Right lobe of liver (tissue), 6 donors: Measurements from ENCODE around the gene MAGED1. TPM values are rescaled to one million over a fixed set of nuclear protein-coding genes. Genes with fewer than 3 reads are reported as not detected.

Experiments used
- ATAC-seq, 4 donors: fragments of 200-7000 bp; cut with Tn5 transposase; one replicate each; pipeline ENCODE4 v1.9.1; 2020; ENCODE audit warnings: mild to moderate bottlenecking in 4 of 4, moderate library complexity in 4 of 4
- DNase-seq, 3 donors: peaks; one replicate each; pipeline ENCODE4 v3.0.0-alpha.2; 2020
- H3K27ac ChIP-seq, 3 donors: fragments of 200-600 bp; one replicate each; pipeline ENCODE4 v1.8.0; 2022
- H3K27me3 ChIP-seq, 2 donors: fragments of 200-600 bp; one replicate each; pipeline ENCODE4 v1.8.0; 2022
- H3K36me3 ChIP-seq, 4 donors: fragments of 200-600 bp; sonication (generic) in 1 of 4; one replicate each; pipeline versions ENCODE4 v1.5.1 to v1.8.0; 2017 to 2022; ENCODE audit warnings: control low read depth in 1 of 4
- H3K4me1 ChIP-seq, 4 donors: fragments of 200-600 bp; sonication (generic) in 1 of 4; one replicate each; pipeline versions ENCODE4 v1.5.1 to v1.8.0; 2017 to 2022; ENCODE audit warnings: control low read depth in 1 of 4
- H3K4me3 ChIP-seq, 3 donors: fragments of 200-600 bp; one replicate each; pipeline ENCODE4 v1.8.0; 2022
- H3K9me3 ChIP-seq, 4 donors: fragments of 200-600 bp; sonication (generic) in 1 of 4; one replicate each; pipeline versions ENCODE4 v1.5.1 to v1.8.0; 2017 to 2022; ENCODE audit warnings: control low read depth in 1 of 4
- POLR2A ChIP-seq: fragments of 450-650 bp; IDR thresholded peaks from one replicate; pipeline ENCODE4 v1.6.1; 2017; ENCODE audit warnings: antibody characterized with exemption, mild to moderate bottlenecking
- WGBS: methylation state at CpG from one replicate; pipeline ENCODE4 v1.1.6; 2018; ENCODE audit warnings: low coverage, low lambda C conversion rate; ENCODE audit not compliant: insufficient coverage; ENCODE audit errors: missing lambda C conversion rate; 5-methylcytosine and 5-hydroxymethylcytosine counted together
- intact Hi-C, 2 donors: fragments of 100-400 bp; cut with DNase I; formaldehyde crosslinking; loops; one replicate each; pipeline versions ENCODE4 v1.11.2 to v1.14.1; 2022
- long read RNA-seq: library from polyadenylated mRNA; unstranded; transcript quantifications from one replicate; pipeline ENCODE4 v2.0.0, GENCODE V29; 2019
- total RNA-seq, 6 experiments: library from RNA; depleted of rRNA in 2 of 6; stranded (reverse); fragments of >200 nt in 2 of 6; fragmentation: NEBNext Ultra II Directional in 3 of 6; extraction: Animal tissue kit (Norgen Biotek cat#: 25700) in 3 of 6; gene quantifications; one replicate each; pipeline versions ENCODE4 v1.1.0 to v1.2.4, GENCODE V29; 2016 to 2023
- TF ChIP-seq, protein P1 (sequence below), 4 donors: fragments of 200-600 bp in 3 of 4; fragments of 450-650 bp in 1 of 4; IDR thresholded peaks; one replicate each; pipeline versions ENCODE4 v1.5.1 to v1.8.0; 2016 to 2022; ENCODE audit warnings: antibody characterized with exemption in 4 of 4, mild to moderate bottlenecking in 2 of 4
- donor health status: DM: no; HTN: yes; CAD: no.
- donor health status: DM: no; HTN: no; CAD: no.
- donor health status: DM: no; HTN: no; CAD: no.
- donor health status: DM: no; HTN: yes; CAD: no.
- donor health status: DM: no; HTN: yes; CAD: no.

MAGED1 gene, protein sequence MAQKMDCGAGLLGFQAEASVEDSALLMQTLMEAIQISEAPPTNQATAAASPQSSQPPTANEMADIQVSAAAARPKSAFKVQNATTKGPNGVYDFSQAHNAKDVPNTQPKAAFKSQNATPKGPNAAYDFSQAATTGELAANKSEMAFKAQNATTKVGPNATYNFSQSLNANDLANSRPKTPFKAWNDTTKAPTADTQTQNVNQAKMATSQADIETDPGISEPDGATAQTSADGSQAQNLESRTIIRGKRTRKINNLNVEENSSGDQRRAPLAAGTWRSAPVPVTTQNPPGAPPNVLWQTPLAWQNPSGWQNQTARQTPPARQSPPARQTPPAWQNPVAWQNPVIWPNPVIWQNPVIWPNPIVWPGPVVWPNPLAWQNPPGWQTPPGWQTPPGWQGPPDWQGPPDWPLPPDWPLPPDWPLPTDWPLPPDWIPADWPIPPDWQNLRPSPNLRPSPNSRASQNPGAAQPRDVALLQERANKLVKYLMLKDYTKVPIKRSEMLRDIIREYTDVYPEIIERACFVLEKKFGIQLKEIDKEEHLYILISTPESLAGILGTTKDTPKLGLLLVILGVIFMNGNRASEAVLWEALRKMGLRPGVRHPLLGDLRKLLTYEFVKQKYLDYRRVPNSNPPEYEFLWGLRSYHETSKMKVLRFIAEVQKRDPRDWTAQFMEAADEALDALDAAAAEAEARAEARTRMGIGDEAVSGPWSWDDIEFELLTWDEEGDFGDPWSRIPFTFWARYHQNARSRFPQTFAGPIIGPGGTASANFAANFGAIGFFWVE
- 10 to 100 TPM; 54.7 to 98.7 (median 69.9) TPM for total RNA-seq
- long read RNA-seq, partial matches to known transcripts = 4 of 10 reads
- long read RNA-seq, other reads (novel, unspliced or antisense) = 3 of 10 reads

DNA sequence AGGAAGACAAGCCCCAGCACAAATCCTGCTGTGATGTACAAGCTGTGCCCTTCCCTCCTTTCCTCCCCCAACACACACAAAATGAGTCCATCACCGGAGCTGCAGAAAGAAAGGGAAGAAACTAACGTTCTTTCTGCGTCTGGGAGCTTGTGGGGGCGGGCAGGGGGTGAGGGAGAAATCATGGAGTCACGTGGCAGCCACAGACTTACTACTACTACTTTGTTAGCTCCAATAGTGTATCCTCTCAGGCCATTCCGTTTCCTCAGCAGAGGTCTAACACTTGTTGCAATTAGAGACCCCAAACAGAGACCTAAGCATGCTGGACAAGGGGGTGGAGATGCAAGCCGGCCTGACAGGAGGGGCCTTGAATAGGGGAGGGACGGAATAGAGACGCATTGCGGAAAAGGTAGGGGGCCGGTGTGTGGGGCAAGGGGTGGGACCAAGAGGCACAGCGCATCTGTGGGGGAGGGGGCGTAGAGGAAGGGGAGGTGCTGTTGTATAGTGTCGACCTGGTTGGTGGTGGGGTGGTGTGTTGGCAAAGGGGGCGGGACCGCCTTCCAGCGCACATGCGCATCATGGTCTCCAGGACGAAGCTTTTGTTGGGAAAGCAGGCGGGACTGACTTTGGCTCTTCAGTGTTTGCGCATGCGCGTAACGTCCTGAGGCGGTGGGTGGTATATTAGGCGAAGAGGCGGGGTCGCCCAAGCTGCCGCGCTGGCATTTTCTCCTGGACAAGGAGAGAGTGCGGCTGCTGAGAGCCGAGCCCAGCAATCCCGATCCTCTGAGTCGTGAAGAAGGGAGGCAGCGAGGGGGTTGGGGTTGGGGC is at the start of gene MAGED1:
Gene MAGED1 (plus strand): TSS at position 703 of the 825 bp plus-strand sequence. CDS start 682 bp downstream, outside the sequence.
- Histone ChIP-seq H3K9me3 (no peaks in the 10 kb centered on the region), H3K36me3 (peaks cover 0 to 6% (median 0%) of the 10 kb centered on the region in 4 donors), H3K27me3 (no peaks in the 10 kb centered on the region), H3K27ac (peak within 1 kb of the TSS; percentile 8 to 58 (median 55)), H3K4me1 (no peaks in the 10 kb centered on the region), H3K4me3 (peak within 1 kb of the TSS; percentile 27 to 58 (median 57))
- intact Hi-C loops = no loop called here
- peak; percentile 76 for TF ChIP-seq POLR2A
- TF ChIP-seq, protein P1, sequence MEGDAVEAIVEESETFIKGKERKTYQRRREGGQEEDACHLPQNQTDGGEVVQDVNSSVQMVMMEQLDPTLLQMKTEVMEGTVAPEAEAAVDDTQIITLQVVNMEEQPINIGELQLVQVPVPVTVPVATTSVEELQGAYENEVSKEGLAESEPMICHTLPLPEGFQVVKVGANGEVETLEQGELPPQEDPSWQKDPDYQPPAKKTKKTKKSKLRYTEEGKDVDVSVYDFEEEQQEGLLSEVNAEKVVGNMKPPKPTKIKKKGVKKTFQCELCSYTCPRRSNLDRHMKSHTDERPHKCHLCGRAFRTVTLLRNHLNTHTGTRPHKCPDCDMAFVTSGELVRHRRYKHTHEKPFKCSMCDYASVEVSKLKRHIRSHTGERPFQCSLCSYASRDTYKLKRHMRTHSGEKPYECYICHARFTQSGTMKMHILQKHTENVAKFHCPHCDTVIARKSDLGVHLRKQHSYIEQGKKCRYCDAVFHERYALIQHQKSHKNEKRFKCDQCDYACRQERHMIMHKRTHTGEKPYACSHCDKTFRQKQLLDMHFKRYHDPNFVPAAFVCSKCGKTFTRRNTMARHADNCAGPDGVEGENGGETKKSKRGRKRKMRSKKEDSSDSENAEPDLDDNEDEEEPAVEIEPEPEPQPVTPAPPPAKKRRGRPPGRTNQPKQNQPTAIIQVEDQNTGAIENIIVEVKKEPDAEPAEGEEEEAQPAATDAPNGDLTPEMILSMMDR (IDR thresholded peaks at IDR 0.05) = no peak
- 31% methylated on average over 20 of the region's 35 CpGs for WGBS
- DNase-seq (peak; percentile 90 to 93 (median 91)), ATAC-seq (peak; percentile 90 to 95 (median 92))

DNA sequence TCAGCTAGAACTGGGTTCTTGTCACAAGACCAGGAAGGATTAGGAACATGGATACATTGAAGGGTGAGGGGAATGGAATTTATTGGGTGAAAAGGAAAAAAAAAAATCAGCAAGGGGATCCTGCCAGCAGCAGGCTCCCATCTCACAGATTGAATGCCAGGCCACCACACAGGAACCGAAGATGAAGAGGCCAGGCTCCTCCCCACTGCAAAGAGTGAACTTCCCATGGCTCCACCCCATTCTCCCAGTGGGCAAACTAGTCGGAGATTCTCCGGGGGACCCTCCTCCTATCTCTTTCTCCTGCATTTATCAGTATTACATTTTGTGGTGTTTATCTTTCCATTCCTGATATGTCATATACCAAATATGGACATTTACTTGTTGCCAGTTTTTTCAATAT is 46.0 kb upstream of the MAGED1 start:
- Histone ChIP-seq H3K36me3 (peaks cover 0 to 1% (median 0%) of the 10 kb centered on the region in 4 donors), H3K27me3 (no peaks in the 10 kb centered on the region), H3K4me1 (no peaks in the 10 kb centered on the region), H3K27ac (no peak overlapping the region), H3K9me3 (no peaks in the 10 kb centered on the region), H3K4me3 (no peak overlapping the region)
- WGBS = 33% methylated on average over 1 of the region's 3 CpGs
- TF ChIP-seq, protein P1 (IDR thresholded peaks at IDR 0.05) = no peak
- TF ChIP-seq POLR2A = no peak
- no peak for ATAC-seq
- intact Hi-C loops = no loop called here
- DNase-seq = no peak

DNA sequence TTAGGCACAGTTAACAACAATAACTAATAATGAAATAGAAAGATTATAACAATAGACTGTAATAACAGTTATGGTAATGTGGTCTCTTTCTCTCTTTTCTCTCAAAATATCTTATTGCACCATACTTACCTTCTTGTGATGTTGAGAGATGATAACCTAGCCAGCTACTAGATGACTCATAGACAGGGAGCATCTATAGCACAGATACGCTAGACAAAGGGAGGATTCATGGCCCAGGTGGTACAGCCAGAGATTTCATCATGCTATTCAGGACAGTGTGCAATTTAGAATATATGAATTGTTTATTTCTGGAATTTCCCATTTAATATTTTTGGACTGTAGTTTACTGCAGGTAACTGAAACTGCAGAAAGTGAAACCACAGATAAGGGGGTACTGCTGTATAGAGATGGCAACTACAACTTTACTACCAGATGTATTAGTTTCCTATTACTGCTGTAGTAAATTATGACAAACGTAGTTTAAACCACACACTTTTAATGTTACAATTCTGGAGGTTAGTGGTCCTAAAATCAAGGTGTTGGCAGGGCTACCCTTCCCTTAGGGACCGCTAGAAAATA is 41.8 kb upstream of the MAGED1 start:
- H3K4me1 ChIP-seq = no peaks in the 10 kb centered on the region
- H3K27ac ChIP-seq = no peak overlapping the region
- H3K27me3 ChIP-seq = no peaks in the 10 kb centered on the region
- intact Hi-C loops = no loop called here
- TF ChIP-seq, protein P1 (IDR thresholded peaks at IDR 0.05) = no peak
- TF ChIP-seq POLR2A = no peak
- no peak overlapping the region for H3K4me3 ChIP-seq
- DNase-seq (no peak), ATAC-seq (no peak)
- 59% methylated on average over 3 of the region's 3 CpGs for WGBS
- H3K9me3 ChIP-seq = peaks cover 0 to 5% (median 0%) of the 10 kb centered on the region in 4 donors
- H3K36me3 ChIP-seq = peaks cover 0 to 3% (median 0%) of the 10 kb centered on the region in 4 donors

DNA sequence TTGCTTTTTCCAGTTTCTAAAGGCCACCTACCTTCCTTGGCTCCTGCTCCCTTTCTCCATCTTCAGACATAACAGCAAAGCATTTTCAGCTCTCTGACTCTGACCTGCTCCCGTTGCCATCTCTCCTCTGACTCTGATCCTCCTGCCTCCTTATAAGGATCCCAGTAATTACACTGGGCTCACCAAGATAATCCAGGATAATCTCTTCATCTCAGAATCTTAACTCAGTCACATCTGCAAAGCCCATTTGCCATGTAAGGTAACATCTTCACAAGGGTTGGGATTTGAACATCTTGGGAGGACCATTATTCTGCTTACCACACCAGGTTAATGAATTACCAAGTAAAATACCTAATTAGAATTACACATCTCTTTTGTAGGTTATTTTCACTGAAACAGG is 41.3 kb upstream of the MAGED1 start:
- WGBS = 22% methylated on average over 1 of the region's 1 CpG
- DNase-seq = no peak
- peaks cover 0 to 5% (median 1%) of the 10 kb centered on the region in 4 donors for H3K9me3 ChIP-seq
- H3K36me3 ChIP-seq = peaks cover 0 to 3% (median 0%) of the 10 kb centered on the region in 4 donors
- no peak overlapping the region for H3K4me3 ChIP-seq
- intact Hi-C loops = no loop called here
- H3K27me3 ChIP-seq = no peaks in the 10 kb centered on the region
- H3K27ac ChIP-seq = no peak overlapping the region
- no peak for ATAC-seq
- H3K4me1 ChIP-seq = no peaks in the 10 kb centered on the region
- TF ChIP-seq POLR2A = no peak
- TF ChIP-seq, protein P1 (IDR thresholded peaks at IDR 0.05) = no peak
